Measurements from ENCODE around the gene NOXO1.
A peak's percentile ranks its signal among the peaks of the same experiment; 100 is the strongest.

The NOXO1 gene

DNA sequence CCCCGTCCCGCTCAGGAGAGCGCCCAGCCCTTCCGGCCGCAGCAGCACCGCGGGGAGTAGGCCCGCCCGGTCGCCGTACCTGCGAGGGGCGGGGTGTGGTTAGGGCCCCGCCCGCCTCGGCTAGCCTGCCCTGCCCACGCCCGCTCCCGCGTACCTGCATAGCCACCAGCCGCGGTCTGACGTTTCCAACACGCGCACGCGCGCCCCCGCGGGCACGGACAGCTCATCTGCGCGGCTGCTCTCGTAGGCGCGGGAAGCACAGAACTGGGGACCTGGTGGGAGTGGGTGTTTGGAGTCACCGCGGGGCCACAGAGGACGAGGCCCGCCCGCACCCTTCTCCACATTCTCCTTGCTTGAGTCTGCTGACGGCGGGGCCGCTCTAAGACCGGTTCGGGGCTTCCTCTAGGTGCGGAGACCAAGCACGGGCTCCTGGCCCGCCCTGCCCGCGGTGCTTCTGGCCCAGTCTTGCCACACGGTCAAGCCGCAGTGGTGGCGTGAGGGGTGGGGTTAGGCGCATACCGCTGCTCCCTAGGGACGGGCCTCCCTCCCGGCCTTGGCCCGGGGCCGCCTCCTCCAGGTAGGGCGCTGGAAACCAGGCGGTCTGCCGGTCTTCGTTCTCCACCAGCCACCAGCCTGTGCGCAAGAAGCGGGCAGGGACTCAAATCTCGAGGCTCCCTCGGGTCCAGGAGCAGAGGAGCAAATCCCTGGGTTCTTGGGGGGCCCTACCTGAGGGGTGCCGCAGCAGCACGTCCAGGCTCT lies 1.8 kb downstream of the NOXO1 start:
- H3K36me3 ChIP-seq (ENCODE audit: control insufficient read depth, insufficient read depth, low read length), result peaks cover 37% of the 10 kb centered on the region
- peaks cover 11% of the 10 kb centered on the region; the same call in 1 of the 2 replicates for H3K27me3 ChIP-seq (ENCODE audit: control insufficient read depth, insufficient read depth, low read length)
- no peak overlapping the region for H3K27ac ChIP-seq (ENCODE audit: low read length)
- no CpG with 5 or more reads among the region's 70 CpGs for WGBS (ENCODE audit: insufficient coverage, insufficient read length)
- no peak for DNase-seq (ENCODE audit: low read depth, low spot score)
- H3K4me1 ChIP-seq (ENCODE audit: control insufficient read depth, insufficient read depth, low read length), result peaks cover 3% of the 10 kb centered on the region; the same call in 1 of the 2 replicates
- peak overlapping the region; percentile 25; the same call in 1 of the 2 replicates for H3K4me3 ChIP-seq (ENCODE audit: low read length)
- H3K9me3 ChIP-seq (ENCODE audit: control insufficient read depth, insufficient read depth, low read length), result no peaks in the 10 kb centered on the region

DNA sequence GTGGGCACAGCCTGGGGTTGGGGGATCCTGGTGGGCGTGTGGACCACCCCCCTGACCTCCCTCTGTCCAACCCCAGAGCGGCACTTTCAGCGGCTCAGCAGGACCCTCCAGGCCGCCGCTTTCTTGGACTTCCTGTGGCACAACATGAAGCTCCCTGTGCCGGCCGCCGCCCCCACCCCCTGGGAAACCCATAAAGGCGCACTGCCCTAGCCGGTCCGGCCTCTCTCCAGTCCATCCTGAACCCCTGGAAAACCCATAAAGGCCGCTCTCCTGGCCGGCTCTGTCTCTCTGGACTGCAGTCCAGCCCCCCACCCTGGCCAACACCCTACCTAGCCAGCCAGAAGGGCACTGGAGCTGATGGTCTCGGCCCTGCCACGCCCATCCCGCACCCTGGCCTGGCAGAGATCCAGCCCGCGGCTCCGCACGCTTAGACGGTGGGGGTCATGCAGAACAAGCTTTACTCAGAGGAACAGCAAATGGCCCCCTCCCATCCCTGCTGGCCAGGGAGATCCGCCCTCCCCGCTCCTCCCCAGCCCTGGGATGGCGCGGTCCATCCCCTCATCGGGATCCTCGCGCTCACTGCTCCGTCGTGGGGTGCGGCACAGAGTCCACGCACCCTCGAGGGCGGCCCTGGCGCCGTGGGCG lies 2.7 kb downstream of the NOXO1 start:
- no peak for DNase-seq (ENCODE audit: low read depth, low spot score)
- Histone ChIP-seq H3K4me3 (ENCODE audit: low read length) (peak overlapping the region; percentile 25; the same call in 1 of the 2 replicates), H3K27me3 (ENCODE audit: control insufficient read depth, insufficient read depth, low read length) (peaks cover 11% of the 10 kb centered on the region; the same call in 1 of the 2 replicates), H3K9me3 (ENCODE audit: control insufficient read depth, insufficient read depth, low read length) (no peaks in the 10 kb centered on the region), H3K27ac (ENCODE audit: low read length) (no peak overlapping the region), H3K4me1 (ENCODE audit: control insufficient read depth, insufficient read depth, low read length) (peaks cover 3% of the 10 kb centered on the region; the same call in 1 of the 2 replicates), H3K36me3 (ENCODE audit: control insufficient read depth, insufficient read depth, low read length) (peaks cover 37% of the 10 kb centered on the region)
- WGBS (ENCODE audit: insufficient coverage, insufficient read length), result no CpG with 5 or more reads among the region's 37 CpGs

DNA sequence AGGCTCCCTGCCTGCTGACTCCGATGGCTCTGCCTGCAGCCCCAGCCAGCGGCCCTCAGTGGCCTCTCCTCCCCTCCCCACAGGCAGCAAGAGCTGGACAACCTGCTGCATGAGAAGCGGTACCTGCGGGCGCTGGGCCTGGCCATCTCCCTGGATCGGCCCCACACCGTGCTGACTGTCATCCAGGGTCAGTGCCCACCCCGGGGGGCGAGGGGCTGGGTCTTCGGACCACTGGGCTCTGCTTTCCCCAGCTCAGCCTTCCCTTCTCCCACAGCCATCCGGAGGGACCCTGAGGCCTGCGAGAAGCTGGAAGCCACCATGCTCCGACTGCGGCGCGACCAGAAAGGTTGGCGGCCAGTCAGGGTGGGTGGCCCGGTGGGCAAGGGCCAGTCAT lies 3.4 kb downstream of the NOXO1 start:
- Histone ChIP-seq H3K4me1 (ENCODE audit: control insufficient read depth, insufficient read depth, low read length) (peaks cover 3% of the 10 kb centered on the region), H3K36me3 (ENCODE audit: control insufficient read depth, insufficient read depth, low read length) (peaks cover 37% of the 10 kb centered on the region), H3K4me3 (ENCODE audit: low read length) (no peak overlapping the region), H3K27ac (ENCODE audit: low read length) (no peak overlapping the region), H3K9me3 (ENCODE audit: control insufficient read depth, insufficient read depth, low read length) (no peaks in the 10 kb centered on the region), H3K27me3 (ENCODE audit: control insufficient read depth, insufficient read depth, low read length) (peaks cover 8% of the 10 kb centered on the region; the same call in 1 of the 2 replicates)
- no peak for DNase-seq (ENCODE audit: low read depth, low spot score)
- WGBS (ENCODE audit: insufficient coverage, insufficient read length), result no CpG with 5 or more reads among the region's 18 CpGs

DNA sequence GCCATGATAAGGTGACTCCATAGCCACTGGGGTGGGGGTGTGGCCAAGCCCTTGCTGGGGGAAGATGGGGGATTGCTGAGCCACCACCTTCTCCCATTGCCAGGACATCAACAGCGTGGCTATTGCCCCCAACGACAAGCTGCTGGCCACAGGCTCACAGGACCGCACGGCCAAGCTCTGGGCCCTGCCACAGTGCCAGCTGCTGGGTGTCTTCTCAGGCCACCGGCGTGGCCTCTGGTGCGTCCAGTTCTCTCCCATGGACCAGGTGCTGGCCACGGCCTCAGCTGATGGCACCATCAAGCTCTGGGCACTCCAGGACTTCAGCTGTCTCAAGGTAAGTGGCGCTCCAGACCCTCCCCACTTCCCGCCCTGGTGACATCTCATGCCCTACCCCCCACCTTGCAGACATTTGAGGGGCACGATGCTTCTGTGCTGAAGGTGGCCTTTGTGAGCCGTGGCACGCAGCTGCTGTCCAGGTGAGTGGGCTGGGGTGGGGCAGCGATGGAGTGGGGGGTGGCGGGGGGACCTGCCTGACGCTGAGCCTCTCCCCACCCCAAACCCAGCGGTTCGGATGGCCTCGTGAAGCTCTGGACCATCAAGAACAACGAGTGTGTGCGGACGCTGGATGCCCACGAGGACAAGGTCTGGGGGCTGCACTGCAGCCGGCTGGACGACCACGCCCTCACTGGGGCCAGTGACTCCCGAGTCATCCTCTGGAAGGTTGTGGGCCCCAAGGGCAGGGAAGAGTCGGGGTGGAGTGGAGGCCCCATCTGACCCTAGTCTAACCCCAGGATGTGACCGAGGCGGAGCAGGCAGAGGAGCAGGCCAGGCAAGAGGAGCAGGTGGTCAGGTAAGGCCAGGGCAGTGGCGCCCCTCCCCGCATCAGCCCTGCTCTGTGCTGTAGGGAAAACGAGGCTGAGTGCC lies 4.1 kb downstream of the NOXO1 start:
- Histone ChIP-seq H3K27me3 (ENCODE audit: control insufficient read depth, insufficient read depth, low read length) (peaks cover 7% of the 10 kb centered on the region; the same call in 1 of the 2 replicates), H3K27ac (ENCODE audit: low read length) (no peak overlapping the region), H3K4me3 (ENCODE audit: low read length) (no peak overlapping the region), H3K36me3 (ENCODE audit: control insufficient read depth, insufficient read depth, low read length) (peaks cover 37% of the 10 kb centered on the region), H3K4me1 (ENCODE audit: control insufficient read depth, insufficient read depth, low read length) (peaks cover 4% of the 10 kb centered on the region), H3K9me3 (ENCODE audit: control insufficient read depth, insufficient read depth, low read length) (no peaks in the 10 kb centered on the region)
- no peak for DNase-seq (ENCODE audit: low read depth, low spot score)
- WGBS (ENCODE audit: insufficient coverage, insufficient read length), result no CpG with 5 or more reads among the region's 33 CpGs

DNA sequence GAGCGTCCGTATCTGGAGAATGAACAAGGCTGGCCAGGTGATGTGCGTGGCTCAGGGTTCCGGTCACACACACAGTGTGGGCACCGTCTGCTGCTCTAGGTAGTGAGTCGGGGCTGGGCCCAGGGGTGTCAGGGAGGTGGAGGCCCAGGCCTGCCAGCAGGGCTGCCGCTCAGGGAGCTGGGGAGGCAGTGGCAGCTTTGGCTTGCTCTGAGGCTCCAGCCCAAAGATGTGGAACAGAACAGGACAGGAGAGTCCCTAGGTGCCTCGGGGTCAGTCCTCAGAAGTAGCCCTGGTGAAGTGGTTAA lies 5.1 kb downstream of the NOXO1 start:
- Histone ChIP-seq H3K4me1 (ENCODE audit: control insufficient read depth, insufficient read depth, low read length) (peaks cover 4% of the 10 kb centered on the region), H3K9me3 (ENCODE audit: control insufficient read depth, insufficient read depth, low read length) (no peaks in the 10 kb centered on the region), H3K4me3 (ENCODE audit: low read length) (no peak overlapping the region), H3K27ac (ENCODE audit: low read length) (no peak overlapping the region), H3K36me3 (ENCODE audit: control insufficient read depth, insufficient read depth, low read length) (peaks cover 37% of the 10 kb centered on the region), H3K27me3 (ENCODE audit: control insufficient read depth, insufficient read depth, low read length) (peaks cover 6% of the 10 kb centered on the region; the same call in 1 of the 2 replicates)
- WGBS (ENCODE audit: insufficient coverage, insufficient read length), result no CpG with 5 or more reads among the region's 8 CpGs
- no peak for DNase-seq (ENCODE audit: low read depth, low spot score)

DNA sequence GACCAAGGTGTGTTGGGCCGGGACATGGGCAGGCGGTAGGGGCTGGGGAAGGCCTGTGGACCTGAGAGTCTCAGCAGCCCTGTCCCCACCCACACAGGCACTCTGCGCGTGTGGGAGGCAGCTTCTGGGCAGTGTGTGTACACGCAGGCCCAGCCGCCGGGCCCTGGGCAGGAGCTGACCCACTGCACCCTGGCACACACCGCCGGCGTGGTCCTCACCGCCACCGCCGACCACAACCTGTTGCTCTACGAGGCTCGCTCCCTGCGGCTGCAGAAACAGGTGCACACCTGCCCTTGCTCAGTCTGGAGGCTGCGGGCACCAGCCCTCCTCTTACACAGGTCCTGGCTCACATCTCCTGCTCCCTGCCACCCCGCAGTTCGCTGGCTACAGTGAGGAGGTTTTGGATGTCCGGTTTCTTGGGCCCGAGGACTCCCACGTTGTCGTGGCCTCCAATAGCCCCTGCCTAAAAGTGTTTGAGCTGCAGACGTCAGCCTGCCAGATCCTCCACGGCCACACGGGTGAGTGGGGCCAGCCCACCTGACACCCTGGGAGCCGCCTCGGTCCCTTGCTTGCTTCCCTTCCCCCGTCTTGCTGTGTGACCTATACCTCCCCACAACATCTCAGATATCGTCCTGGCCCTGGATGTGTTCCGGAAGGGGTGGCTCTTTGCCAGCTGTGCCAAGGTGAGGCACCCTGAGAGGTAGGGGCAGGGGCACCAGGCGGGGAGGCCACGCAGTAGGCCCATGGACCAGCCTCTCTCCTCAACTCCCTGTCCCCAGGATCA lies 5.6 kb downstream of the NOXO1 start:
- Histone ChIP-seq H3K27me3 (ENCODE audit: control insufficient read depth, insufficient read depth, low read length) (peaks cover 1% of the 10 kb centered on the region; the same call in 1 of the 2 replicates), H3K27ac (ENCODE audit: low read length) (no peak overlapping the region), H3K36me3 (ENCODE audit: control insufficient read depth, insufficient read depth, low read length) (peaks cover 37% of the 10 kb centered on the region), H3K9me3 (ENCODE audit: control insufficient read depth, insufficient read depth, low read length) (no peaks in the 10 kb centered on the region), H3K4me3 (ENCODE audit: low read length) (no peak overlapping the region), H3K4me1 (ENCODE audit: control insufficient read depth, insufficient read depth, low read length) (peaks cover 5% of the 10 kb centered on the region)
- WGBS (ENCODE audit: insufficient coverage, insufficient read length), result no CpG with 5 or more reads among the region's 33 CpGs
- no peak for DNase-seq (ENCODE audit: low read depth, low spot score)

DNA sequence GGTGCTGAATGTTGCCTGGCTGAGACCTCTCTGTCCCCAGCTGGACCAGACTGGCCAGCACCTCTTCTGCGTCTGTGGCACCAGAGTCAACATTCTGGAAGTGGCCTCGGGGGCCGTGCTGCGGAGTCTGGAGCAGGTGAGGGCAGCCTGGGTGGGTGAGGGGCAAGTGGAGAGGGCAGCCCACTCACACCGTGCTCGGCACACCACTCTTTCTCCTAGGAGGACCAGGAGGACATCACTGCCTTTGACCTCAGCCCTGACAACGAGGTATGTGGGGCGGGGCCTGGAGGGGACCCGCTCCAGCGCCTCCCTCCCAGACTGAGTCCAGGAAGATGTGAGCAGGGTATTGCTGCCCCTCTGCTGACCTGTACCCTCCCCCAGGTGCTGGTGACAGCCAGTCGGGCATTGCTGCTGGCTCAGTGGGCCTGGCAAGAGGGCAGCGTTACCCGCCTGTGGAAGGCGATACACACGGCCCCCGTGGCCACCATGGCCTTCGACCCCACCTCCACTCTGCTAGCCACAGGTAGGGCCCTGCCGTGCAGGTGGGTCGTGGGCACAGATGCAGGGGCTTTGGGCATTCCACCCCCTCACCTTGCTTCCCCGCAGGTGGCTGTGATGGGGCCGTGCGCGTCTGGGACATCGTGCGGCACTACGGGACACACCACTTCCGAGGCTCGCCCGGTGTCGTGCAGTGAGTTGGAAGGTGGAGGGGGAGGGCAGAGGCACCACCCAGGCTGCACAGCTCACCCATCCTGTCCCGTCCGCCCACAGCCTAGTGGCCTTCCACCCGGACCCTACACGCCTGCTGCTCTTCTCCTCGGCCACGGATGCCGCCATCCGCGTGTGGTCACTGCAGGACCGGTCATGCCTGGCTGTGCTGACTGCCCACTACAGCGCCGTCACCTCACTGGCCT lies 6.9 kb downstream of the NOXO1 start:
- no peak for DNase-seq (ENCODE audit: low read depth, low spot score)
- H3K4me1 ChIP-seq (ENCODE audit: control insufficient read depth, insufficient read depth, low read length), result peaks cover 5% of the 10 kb centered on the region
- no peak overlapping the region for H3K4me3 ChIP-seq (ENCODE audit: low read length)
- no CpG with 5 or more reads among the region's 42 CpGs for WGBS (ENCODE audit: insufficient coverage, insufficient read length)
- no peaks in the 10 kb centered on the region for H3K27me3 ChIP-seq (ENCODE audit: control insufficient read depth, insufficient read depth, low read length)
- H3K27ac ChIP-seq (ENCODE audit: low read length), result no peak overlapping the region
- H3K9me3 ChIP-seq (ENCODE audit: control insufficient read depth, insufficient read depth, low read length), result no peaks in the 10 kb centered on the region
- H3K36me3 ChIP-seq (ENCODE audit: control insufficient read depth, insufficient read depth, low read length), result peaks cover 37% of the 10 kb centered on the region

DNA sequence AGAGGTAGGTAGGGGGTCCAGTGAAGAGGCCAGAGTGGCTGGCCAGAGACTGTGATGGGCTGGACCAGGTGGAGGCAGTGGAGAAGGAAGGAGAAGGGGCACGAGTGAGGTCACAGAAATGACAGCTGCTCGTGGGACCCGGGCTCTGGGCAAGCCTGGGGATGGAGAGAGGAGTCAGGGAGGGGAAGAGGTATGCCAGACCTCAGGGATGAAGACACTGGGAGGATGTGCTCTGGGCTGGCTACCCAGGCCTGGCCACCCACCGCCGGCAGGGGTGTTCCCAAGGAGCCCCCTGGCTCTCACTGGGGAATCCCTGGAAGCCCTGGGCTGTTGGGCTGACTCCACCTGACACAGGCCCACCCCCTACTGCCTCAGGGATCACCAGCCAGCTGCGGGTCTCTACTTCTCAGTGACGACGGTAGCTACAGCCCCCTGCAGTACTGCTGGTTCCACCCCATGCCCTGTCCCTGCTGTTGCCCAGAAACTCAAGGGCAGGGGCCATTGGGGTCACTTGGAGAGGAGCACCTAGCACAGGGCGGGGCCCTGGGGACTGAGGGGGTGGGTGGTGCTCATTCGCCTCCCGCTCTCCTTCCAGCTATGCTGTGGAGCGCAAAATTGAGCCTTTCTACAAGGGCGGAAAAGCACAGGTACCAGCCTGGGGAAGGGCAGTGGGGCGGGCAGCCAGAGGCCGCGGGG lies 7.7 kb downstream of the NOXO1 start:
- H3K4me3 ChIP-seq (ENCODE audit: low read length), result no peak overlapping the region
- H3K27me3 ChIP-seq (ENCODE audit: control insufficient read depth, insufficient read depth, low read length), result no peaks in the 10 kb centered on the region
- no peaks in the 10 kb centered on the region for H3K9me3 ChIP-seq (ENCODE audit: control insufficient read depth, insufficient read depth, low read length)
- H3K27ac ChIP-seq (ENCODE audit: low read length), result no peak overlapping the region
- no CpG with 5 or more reads among the region's 16 CpGs for WGBS (ENCODE audit: insufficient coverage, insufficient read length)
- H3K36me3 ChIP-seq (ENCODE audit: control insufficient read depth, insufficient read depth, low read length), result peaks cover 37% of the 10 kb centered on the region
- DNase-seq (ENCODE audit: low read depth, low spot score), result no peak
- H3K4me1 ChIP-seq (ENCODE audit: control insufficient read depth, insufficient read depth, low read length), result peaks cover 5% of the 10 kb centered on the region

DNA sequence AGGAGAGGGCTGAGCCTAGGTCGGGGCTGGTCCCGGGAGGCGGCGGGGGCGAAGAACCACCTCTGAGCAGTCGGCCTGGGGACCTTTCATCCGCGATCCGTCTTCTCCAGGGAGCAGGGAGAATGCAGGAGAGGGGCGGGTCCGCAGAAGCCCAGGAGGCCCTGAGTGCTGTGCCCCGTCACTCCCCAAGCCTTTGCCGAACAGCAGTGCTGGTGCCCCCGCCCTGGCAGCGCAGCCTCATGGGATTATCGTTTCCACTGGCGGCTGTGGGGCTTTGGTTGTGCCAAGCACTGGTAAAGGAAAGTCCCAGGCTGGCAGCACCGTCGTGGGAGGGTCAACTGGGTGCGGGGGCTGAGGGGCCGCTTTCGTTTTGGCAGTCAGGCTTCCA lies 8.8 kb downstream of the NOXO1 start:
- peak overlapping the region; percentile 90 for H3K4me3 ChIP-seq (ENCODE audit: low read length)
- peaks cover 5% of the 10 kb centered on the region for H3K4me1 ChIP-seq (ENCODE audit: control insufficient read depth, insufficient read depth, low read length)
- H3K27ac ChIP-seq (ENCODE audit: low read length), result no peak overlapping the region
- no CpG with 5 or more reads among the region's 22 CpGs for WGBS (ENCODE audit: insufficient coverage, insufficient read length)
- no peaks in the 10 kb centered on the region for H3K27me3 ChIP-seq (ENCODE audit: control insufficient read depth, insufficient read depth, low read length)
- no peaks in the 10 kb centered on the region for H3K9me3 ChIP-seq (ENCODE audit: control insufficient read depth, insufficient read depth, low read length)
- no peak for DNase-seq (ENCODE audit: low read depth, low spot score)
- peaks cover 29% of the 10 kb centered on the region for H3K36me3 ChIP-seq (ENCODE audit: control insufficient read depth, insufficient read depth, low read length)

Data from iPS DF 6.9 (cell line).